ENCODE measurements around the gene EMSY. TPM values are rescaled to one million over a fixed set of nuclear protein-coding genes. Genes with fewer than 3 reads are reported as not detected.

The EMSY gene
- total RNA-seq, 4 donors from 2014 or later = 32.7 to 58.0 (median 46.4) TPM

DNA sequence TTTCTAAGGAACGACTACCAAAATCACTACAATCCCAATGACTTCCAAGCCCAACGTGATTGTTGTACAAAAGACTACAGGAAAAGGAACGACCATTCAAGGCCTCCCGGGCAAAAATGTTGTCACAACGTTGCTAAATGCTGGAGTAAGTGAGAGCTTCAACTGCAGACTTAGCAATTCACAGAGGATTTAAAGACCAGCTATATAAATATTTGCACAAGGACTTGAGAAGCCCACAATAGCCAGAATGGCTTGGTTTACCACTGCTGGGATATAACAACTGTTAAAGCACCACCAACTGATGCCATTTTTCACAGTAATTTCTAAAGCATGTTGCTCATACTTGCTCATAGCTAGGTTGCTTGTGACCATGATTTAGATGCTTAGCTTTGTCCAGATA lies 78.3 kb downstream of the EMSY start:
- intact Hi-C loops (cut with DNase I) = no loop called here
- TF ChIP-seq POLR2A (IDR thresholded peaks at IDR 0.05) = no peak
- TF ChIP-seq, protein P1, sequence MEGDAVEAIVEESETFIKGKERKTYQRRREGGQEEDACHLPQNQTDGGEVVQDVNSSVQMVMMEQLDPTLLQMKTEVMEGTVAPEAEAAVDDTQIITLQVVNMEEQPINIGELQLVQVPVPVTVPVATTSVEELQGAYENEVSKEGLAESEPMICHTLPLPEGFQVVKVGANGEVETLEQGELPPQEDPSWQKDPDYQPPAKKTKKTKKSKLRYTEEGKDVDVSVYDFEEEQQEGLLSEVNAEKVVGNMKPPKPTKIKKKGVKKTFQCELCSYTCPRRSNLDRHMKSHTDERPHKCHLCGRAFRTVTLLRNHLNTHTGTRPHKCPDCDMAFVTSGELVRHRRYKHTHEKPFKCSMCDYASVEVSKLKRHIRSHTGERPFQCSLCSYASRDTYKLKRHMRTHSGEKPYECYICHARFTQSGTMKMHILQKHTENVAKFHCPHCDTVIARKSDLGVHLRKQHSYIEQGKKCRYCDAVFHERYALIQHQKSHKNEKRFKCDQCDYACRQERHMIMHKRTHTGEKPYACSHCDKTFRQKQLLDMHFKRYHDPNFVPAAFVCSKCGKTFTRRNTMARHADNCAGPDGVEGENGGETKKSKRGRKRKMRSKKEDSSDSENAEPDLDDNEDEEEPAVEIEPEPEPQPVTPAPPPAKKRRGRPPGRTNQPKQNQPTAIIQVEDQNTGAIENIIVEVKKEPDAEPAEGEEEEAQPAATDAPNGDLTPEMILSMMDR (IDR thresholded peaks at IDR 0.05) = no peak

DNA sequence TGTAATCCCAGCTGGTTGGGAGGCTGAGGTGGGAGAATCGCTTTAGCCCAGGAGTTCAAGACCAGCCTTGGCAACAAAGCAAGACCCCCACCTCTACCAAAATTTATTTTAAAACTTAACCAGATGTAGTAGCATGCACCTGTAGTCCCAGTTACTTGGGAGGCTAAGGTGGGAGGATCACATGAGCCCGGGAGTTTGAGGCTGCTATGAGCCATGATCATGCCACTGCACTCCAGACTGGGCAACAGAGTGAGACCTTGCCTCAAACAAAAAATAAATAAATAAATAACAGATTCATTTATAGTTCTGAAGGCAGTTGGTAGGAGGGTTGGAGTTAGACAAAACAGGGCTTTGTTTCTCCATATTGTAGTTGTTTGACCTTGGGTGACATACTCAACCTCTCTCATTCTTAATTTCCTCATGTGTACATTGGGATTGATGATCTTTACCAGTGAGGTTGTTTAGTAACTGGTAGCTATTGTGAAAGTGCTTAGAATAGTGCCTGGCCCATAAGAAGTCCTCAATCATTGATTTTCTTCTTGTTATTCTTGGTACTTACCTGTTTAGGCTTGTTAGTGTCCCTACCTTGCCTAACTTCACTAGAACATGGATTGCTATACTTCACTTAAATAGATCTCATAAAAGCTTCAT lies 79.1 kb downstream of the EMSY start:
- Histone ChIP-seq H3K4me3 (replicated peaks in 1 of 3) (no peak overlapping the region), H3K36me3 (peaks cover 3 to 10% of the 10 kb centered on the region in 2 donors), H3K9me3 (no peaks in the 10 kb centered on the region), H3K27ac (no peak overlapping the region), H3K27me3 (no peaks in the 10 kb centered on the region), H3K4me1 (peaks cover 5 to 6% of the 10 kb centered on the region in 2 donors)
- DNase-seq = no peak
- WGBS, 2 donors = 92 to 100% methylated on average over 2 of the region's 2 CpGs
- no peak for TF ChIP-seq POLR2A (IDR thresholded peaks at IDR 0.05)
- intact Hi-C loops (cut with DNase I) = no loop called here

More for the DNA sequence above, 78.3 kb downstream of the EMSY start:
- WGBS, 2 donors = 59 to 72% methylated on average over 5 of the region's 5 CpGs
- Histone ChIP-seq H3K9me3 (no peaks in the 10 kb centered on the region), H3K36me3 (peaks cover 0 to 7% of the 10 kb centered on the region in 2 donors), H3K4me3 (replicated peaks in 1 of 3) (no peak overlapping the region), H3K4me1 (peaks cover 5 to 6% of the 10 kb centered on the region in 2 donors), H3K27me3 (no peaks in the 10 kb centered on the region), H3K27ac (no peak overlapping the region)
- DNase-seq = no peak

DNA sequence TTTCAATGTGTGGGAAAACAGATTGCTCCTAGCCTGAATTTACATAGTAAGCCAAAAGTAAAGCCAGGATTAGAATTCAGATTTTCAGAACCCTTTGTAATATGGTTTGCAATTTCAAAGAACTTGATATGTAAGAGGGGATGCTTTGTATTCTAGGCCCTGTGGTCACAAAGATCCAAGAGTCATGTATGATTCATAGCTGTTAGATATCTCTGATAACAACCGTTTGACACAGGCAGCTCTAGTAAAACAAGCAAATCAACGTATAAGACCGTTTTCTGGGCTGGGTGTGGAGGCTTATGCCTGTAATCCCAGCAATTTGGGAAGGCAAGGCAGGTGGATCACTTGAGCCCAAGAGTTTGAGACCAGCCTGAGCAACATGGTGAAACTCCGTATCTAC lies 79.6 kb downstream of the EMSY start:
- 84 to 92% methylated on average over 4 of the region's 4 CpGs for WGBS, 2 donors
- Histone ChIP-seq H3K9me3 (no peaks in the 10 kb centered on the region), H3K36me3 (peaks cover 8 to 15% of the 10 kb centered on the region in 2 donors), H3K4me3 (replicated peaks in 1 of 3) (no peak overlapping the region), H3K27ac (no peak overlapping the region), H3K4me1 (peaks cover 5 to 6% of the 10 kb centered on the region in 2 donors), H3K27me3 (no peaks in the 10 kb centered on the region)
- intact Hi-C loops (cut with DNase I) = no loop called here
- TF ChIP-seq POLR2A (IDR thresholded peaks at IDR 0.05) = no peak
- TF ChIP-seq, protein P1 (IDR thresholded peaks at IDR 0.05) = no peak
- no peak for DNase-seq

DNA sequence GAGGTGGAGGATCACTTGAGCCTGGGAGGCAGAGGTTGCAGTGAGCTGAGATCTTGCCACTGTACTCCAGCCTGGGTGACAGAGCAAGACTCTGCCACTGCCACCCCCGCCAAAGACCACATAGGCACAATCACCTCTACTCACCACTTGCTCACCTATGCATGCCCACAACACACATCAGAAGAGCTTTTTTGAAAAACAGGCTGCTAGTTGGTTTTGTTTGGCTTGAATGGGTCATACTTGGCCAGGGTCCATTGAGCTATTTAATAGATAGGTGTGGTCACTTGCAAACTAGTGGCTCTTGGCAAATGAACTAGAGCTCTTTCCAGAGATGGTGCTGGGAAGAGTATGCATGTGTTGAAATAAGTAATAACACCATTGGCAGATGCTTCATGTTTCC lies 80.1 kb downstream of the EMSY start:
- Histone ChIP-seq H3K36me3 (peaks cover 8 to 20% of the 10 kb centered on the region in 2 donors), H3K9me3 (no peaks in the 10 kb centered on the region), H3K4me1 (peaks cover 5 to 6% of the 10 kb centered on the region in 2 donors), H3K27ac (no peak overlapping the region), H3K4me3 (replicated peaks in 1 of 3) (no peak overlapping the region), H3K27me3 (no peaks in the 10 kb centered on the region)
- peak; percentile 66 to 69 for DNase-seq
- WGBS, 2 donors = 19% methylated on average over 1 of the region's 1 CpG; no CpG with 5 or more reads in 1 of the 2 donors
- TF ChIP-seq, protein P1 (IDR thresholded peaks at IDR 0.05) = no peak
- no peak for TF ChIP-seq POLR2A (IDR thresholded peaks at IDR 0.05)
- intact Hi-C loops (cut with DNase I) = no loop called here

DNA sequence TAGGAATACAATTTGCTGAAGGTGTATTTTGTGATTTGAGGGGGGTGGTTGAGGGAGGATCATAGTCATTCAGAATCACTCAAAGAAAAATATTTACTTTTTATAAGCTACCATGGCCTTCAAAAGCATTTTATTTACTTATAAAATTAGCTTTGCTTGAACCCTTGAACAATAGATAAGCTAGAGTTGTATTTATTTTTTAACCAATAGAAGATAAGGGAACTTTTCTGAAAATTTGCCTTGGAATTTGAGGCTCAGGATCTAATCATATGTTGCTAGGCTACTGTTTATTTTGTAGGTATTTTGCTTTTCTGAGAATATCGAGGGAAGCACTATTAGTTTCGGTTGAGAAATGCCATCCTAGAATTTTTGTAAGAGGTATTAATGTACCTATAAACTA lies 82.1 kb downstream of the EMSY start:
- no peaks in the 10 kb centered on the region for H3K27me3 ChIP-seq
- H3K9me3 ChIP-seq = no peaks in the 10 kb centered on the region
- H3K4me3 ChIP-seq (replicated peaks in 1 of 3) = no peak overlapping the region
- DNase-seq = no peak
- intact Hi-C loops (cut with DNase I) = no loop called here
- TF ChIP-seq, protein P1 (IDR thresholded peaks at IDR 0.05) = no peak
- no peak for TF ChIP-seq POLR2A (IDR thresholded peaks at IDR 0.05)
- H3K27ac ChIP-seq = no peak overlapping the region
- WGBS, 2 donors = 35 to 71% methylated on average over 2 of the region's 2 CpGs
- H3K4me1 ChIP-seq = peaks cover 5 to 6% of the 10 kb centered on the region in 2 donors
- peaks cover 8 to 20% of the 10 kb centered on the region in 2 donors for H3K36me3 ChIP-seq

All from thyroid gland (tissue), 4 donors.